K562 treated with DMSO at 1 percent for 4 hours (cell line): ENCODE results near the gene LDB3. TPM values are rescaled to one million over a fixed set of nuclear protein-coding genes. Genes with fewer than 3 reads are reported as not detected.

Source experiments
- total RNA-seq: library from RNA; unstranded; fragments of 300-600 nt; gene quantifications from 2 replicates; pipeline ENCODE4 v1.2.3, GENCODE V29; 2022; ENCODE audit not compliant: insufficient read depth

LDB3 gene
- not detected in 2 replicates for total RNA-seq

DNA sequence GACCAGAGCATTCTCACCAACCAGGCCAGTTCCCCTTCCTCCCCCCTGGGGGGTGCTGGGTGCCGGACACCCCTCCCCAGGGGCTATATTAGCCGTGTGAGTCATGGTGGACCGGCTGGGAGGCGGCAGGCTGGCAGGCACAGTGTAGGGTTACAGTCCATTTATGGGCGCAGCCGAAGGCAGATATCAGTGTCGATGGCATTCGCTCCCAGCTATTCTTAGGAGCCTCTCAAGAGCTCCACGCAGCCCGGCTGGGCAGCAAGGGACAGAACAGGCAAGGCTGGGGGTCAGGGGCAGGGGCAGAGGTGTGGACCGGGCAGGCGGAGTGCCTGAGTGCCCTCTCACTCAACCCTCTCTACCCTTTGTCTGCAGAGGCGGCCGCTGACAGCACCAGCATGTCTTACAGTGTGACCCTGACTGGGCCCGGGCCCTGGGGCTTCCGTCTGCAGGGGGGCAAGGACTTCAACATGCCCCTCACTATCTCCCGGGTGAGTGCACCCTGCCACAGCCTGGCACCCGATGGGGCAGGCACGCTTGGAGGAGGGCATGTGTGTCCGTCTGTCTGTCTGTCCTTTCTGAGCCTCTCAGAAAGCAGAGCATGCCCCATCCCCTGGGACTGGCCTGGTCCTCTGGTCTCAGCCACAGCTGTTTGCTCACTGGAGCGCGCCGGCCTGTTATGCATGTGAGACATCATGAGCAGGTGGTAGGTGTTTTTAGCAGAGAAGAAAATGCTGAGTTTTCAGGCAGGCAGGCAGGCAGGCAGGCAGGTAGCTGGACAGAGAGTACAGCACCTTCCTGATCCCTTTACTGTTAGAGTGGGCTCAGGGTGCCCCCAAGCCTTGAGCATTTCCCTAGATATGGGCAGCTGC, at the start of gene LDB3:
TSS of gene LDB3 (plus strand) at position 215 of the 869 bp plus-strand sequence. CDS start at position 396, 181 bp downstream.

DNA sequence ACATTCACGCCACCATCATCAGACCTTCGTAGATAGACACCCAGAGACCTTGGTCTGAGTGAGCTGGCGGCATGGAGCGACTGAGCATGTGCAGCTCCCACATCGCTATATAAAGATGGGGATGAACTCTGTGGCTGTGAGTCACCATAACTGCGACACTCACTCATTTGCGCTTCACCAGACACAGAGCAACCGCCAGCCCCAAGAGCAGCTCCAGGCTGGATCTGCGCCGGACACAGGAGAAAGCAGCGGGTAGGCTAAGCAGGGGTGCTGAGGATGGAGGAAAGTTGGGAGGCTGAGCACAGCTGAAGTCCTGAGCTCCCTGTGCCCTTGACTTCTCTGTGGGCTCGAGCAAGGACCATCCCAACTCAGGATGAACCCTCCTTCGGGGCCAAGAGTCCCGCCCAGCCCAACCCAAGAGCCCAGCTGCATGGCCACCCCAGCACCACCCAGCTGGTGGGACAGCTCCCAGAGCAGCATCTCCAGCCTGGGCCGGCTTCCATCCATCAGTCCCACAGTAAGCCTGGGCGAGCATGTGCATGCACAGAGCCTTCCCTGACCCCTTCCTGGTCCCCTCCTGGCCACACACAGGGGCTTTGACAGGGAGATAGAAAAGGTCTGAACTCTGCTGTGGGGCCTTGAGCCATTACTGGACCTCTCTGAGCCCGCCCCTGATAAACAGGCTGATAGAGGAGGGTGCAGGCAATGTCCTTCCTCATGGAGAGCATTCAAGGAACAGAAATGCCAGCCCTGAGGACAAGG, 13.7 kb upstream of the LDB3 start, which contains the start of gene OPN4:
TSS of gene OPN4 (plus strand) at position 137 of the 762 bp plus-strand sequence. CDS start at position 374, 237 bp downstream.

GRCh38 chr10:86756511-86757112, 88.3 kb downstream of the LDB3 start, which contains the start of gene BMPR1A:
TSS of gene BMPR1A (plus strand) at chr10:86756619. CDS start at chr10:86876019, 119,400 bp downstream.

Other genes starting within 250 kb of the LDB3 start
- 11.5 and 13.1 TPM in 2 replicates for gene WAPL, start 146.7 kb upstream of the LDB3 start, total RNA-seq
- not detected in 2 replicates for gene OPN4, start 14.0 kb upstream of the LDB3 start, total RNA-seq
- gene BMPR1A, start 88.1 kb downstream of the LDB3 start, total RNA-seq: 5.7 and 7.5 TPM in 2 replicates